Measurements from ENCODE around the gene SAP30L.

DNA sequence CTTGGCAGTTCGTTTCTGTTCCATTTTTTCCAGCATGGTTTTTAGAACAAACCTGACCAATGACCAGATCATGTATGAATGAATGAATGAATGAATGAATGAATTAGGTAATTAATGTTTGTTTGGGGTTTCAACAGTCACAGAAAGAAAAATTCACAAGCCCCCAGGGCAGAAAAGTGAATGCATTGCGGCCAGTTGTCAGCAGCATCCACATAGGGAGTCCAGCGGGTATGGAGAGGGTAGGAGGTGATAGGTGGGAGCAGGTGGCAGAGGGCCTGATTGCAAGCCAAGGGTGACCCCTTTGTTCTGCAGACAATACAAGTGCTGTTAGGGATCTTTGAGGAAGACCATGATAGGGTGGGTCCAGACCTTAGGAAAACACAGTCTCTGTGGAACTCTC, 49.7 kb upstream of the SAP30L start:
- TF ChIP-seq, protein P1, sequence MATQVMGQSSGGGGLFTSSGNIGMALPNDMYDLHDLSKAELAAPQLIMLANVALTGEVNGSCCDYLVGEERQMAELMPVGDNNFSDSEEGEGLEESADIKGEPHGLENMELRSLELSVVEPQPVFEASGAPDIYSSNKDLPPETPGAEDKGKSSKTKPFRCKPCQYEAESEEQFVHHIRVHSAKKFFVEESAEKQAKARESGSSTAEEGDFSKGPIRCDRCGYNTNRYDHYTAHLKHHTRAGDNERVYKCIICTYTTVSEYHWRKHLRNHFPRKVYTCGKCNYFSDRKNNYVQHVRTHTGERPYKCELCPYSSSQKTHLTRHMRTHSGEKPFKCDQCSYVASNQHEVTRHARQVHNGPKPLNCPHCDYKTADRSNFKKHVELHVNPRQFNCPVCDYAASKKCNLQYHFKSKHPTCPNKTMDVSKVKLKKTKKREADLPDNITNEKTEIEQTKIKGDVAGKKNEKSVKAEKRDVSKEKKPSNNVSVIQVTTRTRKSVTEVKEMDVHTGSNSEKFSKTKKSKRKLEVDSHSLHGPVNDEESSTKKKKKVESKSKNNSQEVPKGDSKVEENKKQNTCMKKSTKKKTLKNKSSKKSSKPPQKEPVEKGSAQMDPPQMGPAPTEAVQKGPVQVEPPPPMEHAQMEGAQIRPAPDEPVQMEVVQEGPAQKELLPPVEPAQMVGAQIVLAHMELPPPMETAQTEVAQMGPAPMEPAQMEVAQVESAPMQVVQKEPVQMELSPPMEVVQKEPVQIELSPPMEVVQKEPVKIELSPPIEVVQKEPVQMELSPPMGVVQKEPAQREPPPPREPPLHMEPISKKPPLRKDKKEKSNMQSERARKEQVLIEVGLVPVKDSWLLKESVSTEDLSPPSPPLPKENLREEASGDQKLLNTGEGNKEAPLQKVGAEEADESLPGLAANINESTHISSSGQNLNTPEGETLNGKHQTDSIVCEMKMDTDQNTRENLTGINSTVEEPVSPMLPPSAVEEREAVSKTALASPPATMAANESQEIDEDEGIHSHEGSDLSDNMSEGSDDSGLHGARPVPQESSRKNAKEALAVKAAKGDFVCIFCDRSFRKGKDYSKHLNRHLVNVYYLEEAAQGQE (IDR thresholded peaks at IDR 0.05; ENCODE audit: insufficient read depth in 1 of 2, low read depth in 2 of 2, low read length in 1 of 2) = no peak
- TF ChIP-seq, protein P2, sequence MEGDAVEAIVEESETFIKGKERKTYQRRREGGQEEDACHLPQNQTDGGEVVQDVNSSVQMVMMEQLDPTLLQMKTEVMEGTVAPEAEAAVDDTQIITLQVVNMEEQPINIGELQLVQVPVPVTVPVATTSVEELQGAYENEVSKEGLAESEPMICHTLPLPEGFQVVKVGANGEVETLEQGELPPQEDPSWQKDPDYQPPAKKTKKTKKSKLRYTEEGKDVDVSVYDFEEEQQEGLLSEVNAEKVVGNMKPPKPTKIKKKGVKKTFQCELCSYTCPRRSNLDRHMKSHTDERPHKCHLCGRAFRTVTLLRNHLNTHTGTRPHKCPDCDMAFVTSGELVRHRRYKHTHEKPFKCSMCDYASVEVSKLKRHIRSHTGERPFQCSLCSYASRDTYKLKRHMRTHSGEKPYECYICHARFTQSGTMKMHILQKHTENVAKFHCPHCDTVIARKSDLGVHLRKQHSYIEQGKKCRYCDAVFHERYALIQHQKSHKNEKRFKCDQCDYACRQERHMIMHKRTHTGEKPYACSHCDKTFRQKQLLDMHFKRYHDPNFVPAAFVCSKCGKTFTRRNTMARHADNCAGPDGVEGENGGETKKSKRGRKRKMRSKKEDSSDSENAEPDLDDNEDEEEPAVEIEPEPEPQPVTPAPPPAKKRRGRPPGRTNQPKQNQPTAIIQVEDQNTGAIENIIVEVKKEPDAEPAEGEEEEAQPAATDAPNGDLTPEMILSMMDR (IDR thresholded peaks at IDR 0.05) = no peak
- TF ChIP-seq TCF7L2 (IDR thresholded peaks at IDR 0.05; ENCODE audit: low read depth, low read length) = no peak
